DND-41 (cell line): ENCODE results near the gene SPPL2B.

Source experiments
- EZH2 ChIP-seq: IDR thresholded peaks from 3 replicates; pipeline ENCODE4 v1.6.1; 2012; ENCODE audit warnings: borderline replicate concordance, low read depth, mild to moderate bottlenecking, moderate library complexity, low read length, inconsistent platforms; ENCODE audit not compliant: severe bottlenecking
- TF ChIP-seq, protein P1 (sequence below): IDR thresholded peaks from 2 replicates; pipeline ENCODE4 v1.5.1; 2012; ENCODE audit warnings: borderline replicate concordance, low read length, moderate library complexity, mild to moderate bottlenecking; ENCODE audit not compliant: poor library complexity, severe bottlenecking; ENCODE audit errors: extremely low read depth

DNA sequence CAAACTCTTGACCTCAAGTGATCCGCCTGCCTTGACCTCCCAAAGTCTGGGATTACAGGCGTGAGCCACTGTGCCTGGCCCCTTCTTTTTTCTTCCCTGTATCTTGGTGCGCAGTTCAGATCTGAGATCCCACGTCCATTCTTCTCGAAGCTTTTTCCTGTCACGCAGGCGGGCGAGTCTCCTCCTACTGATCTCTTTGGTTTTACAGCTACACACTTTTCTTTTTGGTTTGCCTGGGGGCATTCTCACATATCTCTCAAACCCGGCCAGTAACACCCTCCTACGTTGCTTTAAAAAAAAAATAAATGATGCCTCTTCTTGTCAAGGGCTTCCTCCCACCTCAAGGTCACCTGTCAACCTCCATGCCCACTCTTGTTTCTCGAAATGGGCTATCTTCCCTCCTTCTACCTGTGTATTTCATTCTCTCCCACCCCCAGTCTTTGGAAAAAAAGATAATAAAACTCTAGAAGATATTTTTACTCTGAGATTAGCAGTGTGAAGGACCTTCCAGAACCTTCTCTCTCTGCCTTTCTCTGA lies 43.7 kb downstream of the SPPL2B start:
- TF ChIP-seq, protein P1, sequence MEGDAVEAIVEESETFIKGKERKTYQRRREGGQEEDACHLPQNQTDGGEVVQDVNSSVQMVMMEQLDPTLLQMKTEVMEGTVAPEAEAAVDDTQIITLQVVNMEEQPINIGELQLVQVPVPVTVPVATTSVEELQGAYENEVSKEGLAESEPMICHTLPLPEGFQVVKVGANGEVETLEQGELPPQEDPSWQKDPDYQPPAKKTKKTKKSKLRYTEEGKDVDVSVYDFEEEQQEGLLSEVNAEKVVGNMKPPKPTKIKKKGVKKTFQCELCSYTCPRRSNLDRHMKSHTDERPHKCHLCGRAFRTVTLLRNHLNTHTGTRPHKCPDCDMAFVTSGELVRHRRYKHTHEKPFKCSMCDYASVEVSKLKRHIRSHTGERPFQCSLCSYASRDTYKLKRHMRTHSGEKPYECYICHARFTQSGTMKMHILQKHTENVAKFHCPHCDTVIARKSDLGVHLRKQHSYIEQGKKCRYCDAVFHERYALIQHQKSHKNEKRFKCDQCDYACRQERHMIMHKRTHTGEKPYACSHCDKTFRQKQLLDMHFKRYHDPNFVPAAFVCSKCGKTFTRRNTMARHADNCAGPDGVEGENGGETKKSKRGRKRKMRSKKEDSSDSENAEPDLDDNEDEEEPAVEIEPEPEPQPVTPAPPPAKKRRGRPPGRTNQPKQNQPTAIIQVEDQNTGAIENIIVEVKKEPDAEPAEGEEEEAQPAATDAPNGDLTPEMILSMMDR, result no peak
- TF ChIP-seq EZH2, result no peak
